ENCODE measurements around the gene REC114. TPM values are rescaled to one million over a fixed set of nuclear protein-coding genes. Genes with fewer than 3 reads are reported as not detected.
A peak's percentile ranks its signal among the peaks of the same experiment; 100 is the strongest.

The REC114 gene
- total and polyA plus RNA-seq, 2 donors (not counting 3 experiments of a cell fraction or from before 2014, with no cell fraction given), result not detected

GRCh38 chr15:73602992-73603391 lies 160.0 kb downstream of the REC114 start:
- Histone ChIP-seq H3K27me3 (ENCODE audit: control insufficient read depth in 2 of 2, insufficient read depth in 2 of 2, low read length in 2 of 2) (no peaks in the 10 kb centered on the region), H4K20me1 (replicated peaks; ENCODE audit: control insufficient read depth, extremely low read depth, insufficient read depth, low read length) (peaks cover 11% of the 10 kb centered on the region), H3K9me3 (replicated peaks; ENCODE audit: control insufficient read depth, insufficient read depth, low read length) (no peaks in the 10 kb centered on the region), H3K4me1 (ENCODE audit: control insufficient read depth, extremely low read depth, insufficient read depth, low read length) (peaks cover 39% of the 10 kb centered on the region), H3K27ac (ENCODE audit: insufficient read depth, low read depth, low read length) (peak overlapping the region; percentile 5), H3K9ac (replicated peaks; ENCODE audit: extremely low read depth, insufficient read depth, low read length) (no peak overlapping the region), H3K4me3 (replicated peaks in 1 of 3; ENCODE audit: insufficient read depth in 1 of 3, low read depth in 1 of 3, low read length in 3 of 3) (no peak overlapping the region), H3K79me2 (ENCODE audit: control insufficient read depth, insufficient read depth, low read length) (peaks cover 85% of the 10 kb centered on the region), H3K36me3 (ENCODE audit: control insufficient read depth in 2 of 2, extremely low read depth in 1 of 2, insufficient read depth in 2 of 2, low read length in 2 of 2) (no peaks in the 10 kb centered on the region), H2AFZ (ENCODE audit: low read depth, low read length) (no peak overlapping the region), H3K9me1 (replicated peaks; ENCODE audit: control insufficient read depth, extremely low read depth, insufficient read depth, low read length) (no peaks in the 10 kb centered on the region), H3K4me2 (ENCODE audit: insufficient read depth, low read length) (peak overlapping the region; percentile 39)
- ChIA-PET POLR2A (interaction anchor here (0.5 kb wide), 1 partner anchor 12 kb away, joined by 3 read pairs; no protein-coding TSS in a partner anchor), CTCF (interaction anchor here (0.8 to 2.9 kb wide), 8 partner anchors 9 to 102 kb away, joined by 3 to 16 read pairs (median 5); partner anchors contain the start of gene NPTN)
- BruUV-seq (replicated peaks), result no TSS peak
- TF ChIP-seq JUN (IDR thresholded peaks at IDR 0.05; ENCODE audit: borderline replicate concordance, insufficient read depth, insufficient read length, low read depth), result no peak
- TF ChIP-seq MAX (IDR thresholded peaks at IDR 0.05; ENCODE audit: insufficient read depth, insufficient read length), result no peak
- TF ChIP-seq GATA2 (IDR thresholded peaks at IDR 0.05; ENCODE audit: insufficient read depth, insufficient read length, low read depth, low read length), result no peak
- TF ChIP-seq POLR2AphosphoS5 (IDR thresholded peaks at IDR 0.05; ENCODE audit: insufficient read depth, low read depth, low read length), result no peak
- TF ChIP-seq MYC (IDR thresholded peaks at IDR 0.05; ENCODE audit: low read depth, low read length), result no peak
- no peak for TF ChIP-seq CTCF (IDR thresholded peaks at IDR 0.05; ENCODE audit: extremely low read depth in 1 of 2, insufficient read depth in 1 of 2, low read depth in 1 of 2, low read length in 2 of 2)
- TF ChIP-seq EZH2 (IDR thresholded peaks at IDR 0.05; ENCODE audit: borderline replicate concordance, low read depth, low read length, severe bottlenecking), result no peak
- no peak for TF ChIP-seq FOS (IDR thresholded peaks at IDR 0.05; ENCODE audit: borderline replicate concordance, insufficient read depth, low read length)
- no peak for TF ChIP-seq POLR2A (IDR thresholded peaks at IDR 0.05; ENCODE audit: low read depth, low read length)
- DNase-seq (ENCODE audit: low read depth, low spot score) (peak; percentile 8), FAIRE-seq (no peak)
- dilution Hi-C loops (cut with MboI; ENCODE audit: extremely low pct_ligation_motif_present, low sequenced_read_pairs), result no loop called here
- intact Hi-C loops (cut with micrococcal nuclease), result loop anchor here (1.0 kb wide), 1 partner anchor 29 kb away; no protein-coding TSS in a partner anchor
